ENCODE data around the gene PEX14. TPM values are rescaled to one million over a fixed set of nuclear protein-coding genes. Genes with fewer than 3 reads are reported as not detected.

Gene PEX14
- total and polyA plus RNA-seq, 9 of the 15 experiments (the other 6 are each of a cell fraction or from before 2014, with no cell fraction given): 2.6 to 45.7 (median 22.7) TPM

DNA sequence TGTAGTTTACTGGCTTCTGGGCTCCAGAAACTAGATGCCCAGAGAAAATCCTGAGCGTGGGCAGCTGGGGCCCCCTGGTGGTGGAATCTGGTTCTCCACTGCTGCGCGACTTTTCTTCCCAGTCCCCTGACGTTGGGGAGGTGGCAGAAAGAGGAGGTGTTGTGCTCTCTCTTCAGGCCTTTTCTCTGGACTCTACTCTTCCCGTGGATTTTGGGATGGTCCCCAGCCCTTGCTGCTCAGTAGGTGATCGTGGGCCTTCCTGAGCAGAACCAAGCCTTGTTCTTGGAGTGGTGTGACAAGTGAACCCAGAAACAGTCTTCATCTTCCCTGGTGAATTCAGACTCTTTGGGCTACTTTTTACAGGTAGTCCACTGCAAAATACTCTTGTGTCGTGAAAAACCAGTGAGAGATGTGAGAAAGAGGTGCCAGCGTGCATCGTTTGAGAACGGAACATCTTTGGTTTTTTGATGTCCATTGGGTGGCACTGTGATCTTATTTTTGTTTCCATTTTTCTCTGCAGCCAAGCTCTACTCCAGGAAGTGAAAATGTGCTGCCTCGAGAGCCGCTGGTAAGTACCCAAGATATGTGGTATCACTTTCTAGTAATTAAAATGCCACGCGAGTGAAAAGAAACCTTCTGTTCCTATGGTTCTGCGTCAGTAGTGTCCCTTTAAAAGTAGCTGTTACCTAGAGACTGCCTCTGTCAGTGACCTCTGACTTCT, 20.2 kb downstream of the PEX14 start (continued):
- peak; percentile 85 to 93 for TF ChIP-seq RAD21 (CRISPR knock-in tag; conservative IDR thresholded peaks at IDR 0.05 in 1 of 2, IDR thresholded peaks at IDR 0.05 in 1 of 2)
- no peak for TF ChIP-seq TEAD4 (IDR thresholded peaks at IDR 0.05; ENCODE audit: low read length)
- TF ChIP-seq TEAD4 (CRISPR knock-in tag; IDR thresholded peaks at IDR 0.05; ENCODE audit: borderline replicate concordance): no peak
- TF ChIP-seq ZBTB7A (IDR thresholded peaks at IDR 0.05; ENCODE audit: borderline replicate concordance, control insufficient read depth, low read depth, low read length): no peak
- peak in 1 of 3 experiments; percentile 29 for TF ChIP-seq YY1 (IDR thresholded peaks at IDR 0.05; ENCODE audit: borderline replicate concordance in 1 of 3, control insufficient read depth in 1 of 3, extremely low read depth in 1 of 3, insufficient read depth in 3 of 3, insufficient read length in 1 of 3, insufficient replicate concordance in 2 of 3, low read depth in 1 of 3, low read length in 2 of 3)
- TF ChIP-seq, protein P1, sequence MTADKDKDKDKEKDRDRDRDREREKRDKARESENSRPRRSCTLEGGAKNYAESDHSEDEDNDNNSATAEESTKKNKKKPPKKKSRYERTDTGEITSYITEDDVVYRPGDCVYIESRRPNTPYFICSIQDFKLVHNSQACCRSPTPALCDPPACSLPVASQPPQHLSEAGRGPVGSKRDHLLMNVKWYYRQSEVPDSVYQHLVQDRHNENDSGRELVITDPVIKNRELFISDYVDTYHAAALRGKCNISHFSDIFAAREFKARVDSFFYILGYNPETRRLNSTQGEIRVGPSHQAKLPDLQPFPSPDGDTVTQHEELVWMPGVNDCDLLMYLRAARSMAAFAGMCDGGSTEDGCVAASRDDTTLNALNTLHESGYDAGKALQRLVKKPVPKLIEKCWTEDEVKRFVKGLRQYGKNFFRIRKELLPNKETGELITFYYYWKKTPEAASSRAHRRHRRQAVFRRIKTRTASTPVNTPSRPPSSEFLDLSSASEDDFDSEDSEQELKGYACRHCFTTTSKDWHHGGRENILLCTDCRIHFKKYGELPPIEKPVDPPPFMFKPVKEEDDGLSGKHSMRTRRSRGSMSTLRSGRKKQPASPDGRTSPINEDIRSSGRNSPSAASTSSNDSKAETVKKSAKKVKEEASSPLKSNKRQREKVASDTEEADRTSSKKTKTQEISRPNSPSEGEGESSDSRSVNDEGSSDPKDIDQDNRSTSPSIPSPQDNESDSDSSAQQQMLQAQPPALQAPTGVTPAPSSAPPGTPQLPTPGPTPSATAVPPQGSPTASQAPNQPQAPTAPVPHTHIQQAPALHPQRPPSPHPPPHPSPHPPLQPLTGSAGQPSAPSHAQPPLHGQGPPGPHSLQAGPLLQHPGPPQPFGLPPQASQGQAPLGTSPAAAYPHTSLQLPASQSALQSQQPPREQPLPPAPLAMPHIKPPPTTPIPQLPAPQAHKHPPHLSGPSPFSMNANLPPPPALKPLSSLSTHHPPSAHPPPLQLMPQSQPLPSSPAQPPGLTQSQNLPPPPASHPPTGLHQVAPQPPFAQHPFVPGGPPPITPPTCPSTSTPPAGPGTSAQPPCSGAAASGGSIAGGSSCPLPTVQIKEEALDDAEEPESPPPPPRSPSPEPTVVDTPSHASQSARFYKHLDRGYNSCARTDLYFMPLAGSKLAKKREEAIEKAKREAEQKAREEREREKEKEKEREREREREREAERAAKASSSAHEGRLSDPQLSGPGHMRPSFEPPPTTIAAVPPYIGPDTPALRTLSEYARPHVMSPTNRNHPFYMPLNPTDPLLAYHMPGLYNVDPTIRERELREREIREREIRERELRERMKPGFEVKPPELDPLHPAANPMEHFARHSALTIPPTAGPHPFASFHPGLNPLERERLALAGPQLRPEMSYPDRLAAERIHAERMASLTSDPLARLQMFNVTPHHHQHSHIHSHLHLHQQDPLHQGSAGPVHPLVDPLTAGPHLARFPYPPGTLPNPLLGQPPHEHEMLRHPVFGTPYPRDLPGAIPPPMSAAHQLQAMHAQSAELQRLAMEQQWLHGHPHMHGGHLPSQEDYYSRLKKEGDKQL (CRISPR knock-in tag; IDR thresholded peaks at IDR 0.05; ENCODE audit: borderline replicate concordance): no peak
- no peak for TF ChIP-seq XRCC4 (IDR thresholded peaks at IDR 0.05; ENCODE audit: extremely low read depth, insufficient read depth, insufficient read length)
- no peak for TF ChIP-seq ZNF140 (CRISPR knock-in tag; IDR thresholded peaks at IDR 0.05)
- TF ChIP-seq, protein P2, sequence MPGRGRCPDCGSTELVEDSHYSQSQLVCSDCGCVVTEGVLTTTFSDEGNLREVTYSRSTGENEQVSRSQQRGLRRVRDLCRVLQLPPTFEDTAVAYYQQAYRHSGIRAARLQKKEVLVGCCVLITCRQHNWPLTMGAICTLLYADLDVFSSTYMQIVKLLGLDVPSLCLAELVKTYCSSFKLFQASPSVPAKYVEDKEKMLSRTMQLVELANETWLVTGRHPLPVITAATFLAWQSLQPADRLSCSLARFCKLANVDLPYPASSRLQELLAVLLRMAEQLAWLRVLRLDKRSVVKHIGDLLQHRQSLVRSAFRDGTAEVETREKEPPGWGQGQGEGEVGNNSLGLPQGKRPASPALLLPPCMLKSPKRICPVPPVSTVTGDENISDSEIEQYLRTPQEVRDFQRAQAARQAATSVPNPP (IDR thresholded peaks at IDR 0.05; ENCODE audit: borderline replicate concordance, insufficient read depth, insufficient read length): no peak
- TF ChIP-seq, protein P3, sequence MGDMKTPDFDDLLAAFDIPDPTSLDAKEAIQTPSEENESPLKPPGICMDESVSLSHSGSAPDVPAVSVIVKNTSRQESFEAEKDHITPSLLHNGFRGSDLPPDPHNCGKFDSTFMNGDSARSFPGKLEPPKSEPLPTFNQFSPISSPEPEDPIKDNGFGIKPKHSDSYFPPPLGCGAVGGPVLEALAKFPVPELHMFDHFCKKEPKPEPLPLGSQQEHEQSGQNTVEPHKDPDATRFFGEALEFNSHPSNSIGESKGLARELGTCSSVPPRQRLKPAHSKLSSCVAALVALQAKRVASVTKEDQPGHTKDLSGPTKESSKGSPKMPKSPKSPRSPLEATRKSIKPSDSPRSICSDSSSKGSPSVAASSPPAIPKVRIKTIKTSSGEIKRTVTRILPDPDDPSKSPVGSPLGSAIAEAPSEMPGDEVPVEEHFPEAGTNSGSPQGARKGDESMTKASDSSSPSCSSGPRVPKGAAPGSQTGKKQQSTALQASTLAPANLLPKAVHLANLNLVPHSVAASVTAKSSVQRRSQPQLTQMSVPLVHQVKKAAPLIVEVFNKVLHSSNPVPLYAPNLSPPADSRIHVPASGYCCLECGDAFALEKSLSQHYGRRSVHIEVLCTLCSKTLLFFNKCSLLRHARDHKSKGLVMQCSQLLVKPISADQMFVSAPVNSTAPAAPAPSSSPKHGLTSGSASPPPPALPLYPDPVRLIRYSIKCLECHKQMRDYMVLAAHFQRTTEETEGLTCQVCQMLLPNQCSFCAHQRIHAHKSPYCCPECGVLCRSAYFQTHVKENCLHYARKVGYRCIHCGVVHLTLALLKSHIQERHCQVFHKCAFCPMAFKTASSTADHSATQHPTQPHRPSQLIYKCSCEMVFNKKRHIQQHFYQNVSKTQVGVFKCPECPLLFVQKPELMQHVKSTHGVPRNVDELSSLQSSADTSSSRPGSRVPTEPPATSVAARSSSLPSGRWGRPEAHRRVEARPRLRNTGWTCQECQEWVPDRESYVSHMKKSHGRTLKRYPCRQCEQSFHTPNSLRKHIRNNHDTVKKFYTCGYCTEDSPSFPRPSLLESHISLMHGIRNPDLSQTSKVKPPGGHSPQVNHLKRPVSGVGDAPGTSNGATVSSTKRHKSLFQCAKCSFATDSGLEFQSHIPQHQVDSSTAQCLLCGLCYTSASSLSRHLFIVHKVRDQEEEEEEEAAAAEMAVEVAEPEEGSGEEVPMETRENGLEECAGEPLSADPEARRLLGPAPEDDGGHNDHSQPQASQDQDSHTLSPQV (IDR thresholded peaks at IDR 0.05): no peak
- TF ChIP-seq ZFP1 (CRISPR knock-in tag; IDR thresholded peaks at IDR 0.05): no peak
- no peak for TF ChIP-seq KDM2B (CRISPR knock-in tag; IDR thresholded peaks at IDR 0.05)
- TF ChIP-seq HDAC2 (IDR thresholded peaks at IDR 0.05): no peak
- no peak for TF ChIP-seq SRF (CRISPR knock-in tag; IDR thresholded peaks at IDR 0.05)
- no peak for TF ChIP-seq FOXJ2 (tag; IDR thresholded peaks at IDR 0.05)
